Head of caudate nucleus (tissue), 42 donors: ENCODE data around the gene CNP.
"Not testable (repeated sequence)": the region's sequence is repeated elsewhere in the genome, so short reads cannot be mapped to it uniquely, and the experiment has no call there.

ENCODE experiments used
- DNase-seq, 42 donors: peaks; one replicate each; pipeline versions ENCODE4 v3.0.0 to v3.0.0-alpha.2; 2020 to 2021; ENCODE audit warnings: mixed read lengths in 7 of 42
- intact Hi-C: fragments of 100-400 bp; cut with DNase I; formaldehyde crosslinking; loops from one replicate; pipeline ENCODE4 v1.15.0; 2022

The CNP gene

GRCh38 chr17:41966463-41967140 is at the start of gene CNP:
Gene CNP, plus strand, starts transcription at chr17:41966795. Its CDS starts 90 bp downstream, at chr17:41966885.
- intact Hi-C loops: loop anchor here (2.0 to 10.0 kb wide), 2 partner anchors 26 to 148 kb away; partner anchors contain the start of gene DHX58
- DNase-seq: peak; percentile 83 to 97 (median 94)

GRCh38 chr17:41917192-41917591 is 49.4 kb upstream of the CNP start:
- intact Hi-C loops: loop anchor here (10.0 kb wide), 1 partner anchor 52 kb away; the partner anchor contains the start of gene KLHL11
- peak in 1 of 42 donors; percentile 13 for DNase-seq

GRCh38 chr17:41917679-41918313 is 48.8 kb upstream of the CNP start:
- intact Hi-C loops: loop anchor here (10.0 kb wide), 1 partner anchor 53 kb away; the partner anchor contains the start of gene KLHL11
- peak in 36 of 42 donors; percentile 12 to 70 (median 36) for DNase-seq

- DNase-seq: peak; percentile 93 to 99 (median 98)
- intact Hi-C loops: loop anchor here (10.0 kb wide), 1 partner anchor 54 kb away; the partner anchor contains the start of gene KLHL11
These were observed 48.1 kb upstream of the CNP start, which contains the start of gene ACLY for GRCh38 chr17:41918314-41919164. Gene ACLY, minus strand, starts transcription at chr17:41918951. Its CDS starts 5,078 bp downstream, at chr17:41913873.

- intact Hi-C loops: loop anchor here (10.0 kb wide), 1 partner anchor 54 kb away; the partner anchor contains the start of gene KLHL11
- DNase-seq: peak in 32 of 42 donors; percentile 23 to 80 (median 59)
These were observed 47.3 kb upstream of the CNP start for GRCh38 chr17:41919165-41919817.

GRCh38 chr17:41919840-41920579 is 46.6 kb upstream of the CNP start:
- no peak for DNase-seq
- intact Hi-C loops: loop anchor here (10.0 kb wide), 1 partner anchor 55 kb away; the partner anchor contains the start of gene KLHL11

- intact Hi-C loops: no loop called here
- DNase-seq: no peak
These were observed 46.0 kb upstream of the CNP start for GRCh38 chr17:41920580-41920955.

GRCh38 chr17:41925991-41926590 is 40.5 kb upstream of the CNP start:
- no peak for DNase-seq
- intact Hi-C loops: no loop called here

- DNase-seq: no peak
- intact Hi-C loops: no loop called here
These were observed 37.8 kb upstream of the CNP start for GRCh38 chr17:41928693-41929251.

- intact Hi-C loops: no loop called here
- DNase-seq: peak; percentile 93 to 98 (median 96)
These were observed 36.4 kb upstream of the CNP start, which contains the start of gene ODAD4 for GRCh38 chr17:41930009-41930832. Gene ODAD4, plus strand, starts transcription at chr17:41930617. Its CDS starts 107 bp downstream, at chr17:41930724.

GRCh38 chr17:41930833-41931156 is 35.8 kb upstream of the CNP start:
- peak in 2 of 42 donors; percentile 14 to 15 for DNase-seq
- intact Hi-C loops: not testable (repeated sequence)

- intact Hi-C loops, DNase-seq: not testable (repeated sequence)
These were observed 34.9 kb upstream of the CNP start for GRCh38 chr17:41931715-41932114.

GRCh38 chr17:41932816-41933389 is 33.7 kb upstream of the CNP start:
- intact Hi-C loops: no loop called here
- DNase-seq: no peak

- no peak for DNase-seq
- intact Hi-C loops: no loop called here
These were observed 31.0 kb upstream of the CNP start for GRCh38 chr17:41935641-41936040.

GRCh38 chr17:41937970-41938954 is 28.3 kb upstream of the CNP start:
- intact Hi-C loops: no loop called here

More at GRCh38 chr17:41937970-41938954, 28.3 kb upstream of the CNP start:
- no peak for DNase-seq
